OCI-M2 (cell line): ENCODE results near the gene PCED1A.

Source experiments
- DNase-seq: peaks from one replicate; lab custom pipeline; 2025; ENCODE audit not compliant: unreplicated experiment; lab: John Stamatoyannopoulos, UW

Gene PCED1A

DNA sequence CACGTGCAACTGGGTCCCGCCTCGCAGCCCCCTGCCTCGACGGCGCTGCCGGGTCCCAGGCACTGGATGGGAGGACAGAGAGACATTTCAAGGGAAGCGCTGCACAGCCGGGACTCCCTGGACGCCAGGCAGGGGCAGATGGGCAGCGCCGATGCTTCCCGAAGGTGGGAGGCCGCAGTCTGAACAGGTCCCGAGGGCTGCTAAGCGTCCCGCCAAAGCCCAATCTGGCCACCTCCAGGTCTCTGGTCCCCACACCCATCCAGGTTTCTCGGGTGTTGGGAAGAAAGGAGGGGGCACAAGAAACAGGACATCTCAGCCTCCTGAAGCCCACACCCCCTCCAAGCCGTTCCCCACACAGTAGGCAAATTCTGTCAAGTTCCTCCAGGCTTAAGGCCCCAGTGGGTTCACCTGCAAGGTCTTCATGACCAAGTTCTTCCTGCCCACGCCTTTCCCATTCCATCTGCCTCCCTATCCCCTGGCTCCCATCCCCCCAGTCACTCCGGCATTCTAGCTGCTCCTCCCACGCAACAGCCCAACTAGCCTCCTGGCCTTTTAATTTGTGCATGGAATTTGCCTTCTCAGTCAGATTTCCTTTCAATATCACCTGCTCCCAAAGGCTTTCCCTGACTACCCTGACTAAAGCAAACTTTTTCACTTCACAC, 34.6 kb downstream of the PCED1A start:
- no peak for DNase-seq

DNA sequence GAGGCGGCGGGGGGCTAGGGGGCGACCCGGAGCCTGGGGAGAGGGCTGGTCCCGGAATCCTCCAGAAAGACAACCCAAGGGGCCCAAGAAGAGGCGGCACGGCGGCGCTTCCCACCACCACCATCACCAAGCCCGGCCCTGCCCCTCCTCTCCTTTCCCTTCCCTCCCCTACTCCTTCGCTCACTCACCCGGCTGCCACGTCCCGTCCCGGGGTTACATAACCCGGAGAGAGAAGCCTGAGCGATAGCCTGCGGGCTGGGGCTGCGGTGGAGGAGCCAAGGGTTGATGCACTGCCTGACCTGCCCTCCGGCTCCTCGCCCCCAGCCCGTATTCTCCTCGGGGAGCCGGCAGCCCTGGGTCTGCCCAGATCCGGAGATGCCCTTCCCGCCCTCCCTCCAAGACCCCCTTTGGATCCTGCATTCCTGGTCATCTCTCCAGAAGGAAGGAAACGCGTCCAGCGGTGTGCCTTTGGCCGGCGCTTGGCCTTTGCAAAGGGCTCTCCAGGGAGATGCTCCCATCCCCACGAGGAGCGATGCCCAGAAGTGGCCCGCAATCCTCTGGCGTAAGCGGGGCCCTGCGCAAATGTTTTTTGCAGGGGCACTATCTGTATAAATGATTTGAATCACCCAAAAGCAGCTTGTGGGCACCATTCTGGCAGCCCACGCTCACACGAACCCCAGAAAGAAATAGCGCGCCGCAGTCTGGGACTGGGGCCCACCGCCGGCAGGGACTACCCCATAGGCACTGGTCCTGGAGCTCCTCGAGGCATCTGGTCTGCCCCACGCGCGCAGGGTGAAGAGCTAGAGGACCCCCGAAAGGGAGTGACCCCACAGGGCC, 35.4 kb downstream of the PCED1A start:
- no peak for DNase-seq

DNA sequence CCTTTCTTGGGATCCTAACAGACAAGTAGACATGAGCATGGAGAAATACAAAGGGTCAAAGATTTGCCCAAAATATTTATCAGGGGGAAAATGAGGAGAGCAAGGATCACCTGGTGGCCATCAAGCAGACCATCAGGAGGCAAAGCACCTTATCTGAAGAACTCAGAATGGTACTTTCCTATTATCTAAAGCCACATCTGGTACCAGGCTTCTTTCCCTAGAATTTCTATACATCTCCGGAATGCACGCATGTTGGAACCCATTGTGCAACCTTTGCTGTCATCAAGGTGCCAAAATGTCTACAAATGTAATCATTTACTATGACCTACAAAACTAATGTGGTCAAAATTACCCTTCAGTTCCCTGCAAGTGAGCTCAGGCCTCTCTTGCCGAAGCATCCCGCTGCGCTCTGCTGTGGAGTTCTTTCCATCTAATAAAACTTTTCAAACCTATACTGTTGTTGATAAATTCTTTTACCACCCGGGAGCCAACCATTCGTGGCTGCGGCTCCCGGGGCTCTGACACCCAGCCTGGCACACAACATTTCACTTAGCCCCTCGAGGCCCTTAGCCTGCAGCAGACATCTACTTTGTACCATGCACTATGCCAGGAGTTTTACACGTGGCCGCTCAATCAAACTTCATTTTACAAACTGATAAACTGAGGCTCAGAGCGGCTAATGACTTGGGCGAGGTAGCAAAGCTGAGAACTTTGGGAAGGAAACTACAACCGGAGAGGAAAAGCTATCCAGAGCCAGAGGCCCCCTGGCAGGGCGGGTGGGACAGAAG, 36.2 kb downstream of the PCED1A start:
- DNase-seq: no peak

DNA sequence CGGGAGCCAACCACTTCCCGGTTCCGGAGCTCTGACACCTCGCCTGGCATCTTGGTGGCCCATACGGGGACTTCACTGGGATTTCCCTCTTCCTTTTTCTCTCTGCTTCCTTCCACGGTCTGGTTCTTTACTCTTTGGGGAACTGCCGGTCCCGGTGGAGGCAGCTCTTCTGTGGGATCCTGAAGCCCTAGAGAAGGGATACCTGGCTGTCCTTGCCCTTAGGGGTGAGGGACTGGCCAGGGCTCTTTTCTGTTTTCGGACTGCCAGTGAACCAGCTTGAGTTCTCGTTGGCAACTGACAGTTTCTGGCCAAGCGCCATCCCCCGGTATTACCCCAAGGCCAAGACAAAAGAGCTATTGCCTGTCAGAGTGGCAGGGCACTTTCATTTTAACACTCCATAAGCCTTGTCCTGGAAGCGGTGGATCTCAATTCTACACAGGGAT, 39.1 kb downstream of the PCED1A start:
- DNase-seq: no peak

DNA sequence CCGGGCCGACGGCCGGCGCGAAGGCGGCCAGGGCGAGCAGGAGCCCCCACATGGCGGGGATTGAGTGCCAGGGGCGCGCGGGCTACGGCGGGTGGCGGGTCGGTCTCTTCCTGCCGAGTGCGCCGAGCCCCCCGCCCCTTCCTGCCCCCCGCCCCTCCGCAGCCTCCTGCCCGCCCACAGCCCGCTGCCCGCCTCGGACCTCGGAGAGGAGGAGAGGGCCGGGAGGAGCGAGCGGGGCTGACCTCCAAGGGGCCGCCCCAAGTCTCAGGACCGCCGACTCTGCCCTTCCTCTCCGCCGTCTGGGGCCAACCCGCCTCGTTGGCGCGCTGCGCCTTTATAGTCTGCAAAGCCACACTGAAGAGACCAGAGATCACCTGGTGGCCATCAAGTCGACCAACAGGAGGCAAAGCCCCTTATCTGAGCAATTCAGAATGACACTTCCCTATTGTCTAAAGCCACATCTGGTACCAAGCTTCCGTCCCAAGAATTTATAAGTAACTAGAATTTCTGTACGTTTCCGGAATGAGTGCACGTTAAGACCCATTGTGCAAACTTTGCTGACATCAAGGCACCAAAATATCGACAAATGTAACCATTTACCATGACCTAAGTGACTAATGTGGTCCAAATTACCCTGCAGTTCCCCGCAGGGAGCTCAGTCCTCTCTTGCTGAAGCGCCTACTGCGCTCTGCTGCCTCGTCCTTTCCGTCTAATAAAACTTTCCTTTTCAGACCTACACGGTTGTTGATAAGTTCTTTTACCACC, 39.8 kb downstream of the PCED1A start, which contains the start of gene CPXM1:
Gene CPXM1, minus strand, starts transcription at position 107 of the 765 bp plus-strand sequence. Its CDS starts 55 bp downstream, at position 52.
- DNase-seq: peak; percentile 37

DNA sequence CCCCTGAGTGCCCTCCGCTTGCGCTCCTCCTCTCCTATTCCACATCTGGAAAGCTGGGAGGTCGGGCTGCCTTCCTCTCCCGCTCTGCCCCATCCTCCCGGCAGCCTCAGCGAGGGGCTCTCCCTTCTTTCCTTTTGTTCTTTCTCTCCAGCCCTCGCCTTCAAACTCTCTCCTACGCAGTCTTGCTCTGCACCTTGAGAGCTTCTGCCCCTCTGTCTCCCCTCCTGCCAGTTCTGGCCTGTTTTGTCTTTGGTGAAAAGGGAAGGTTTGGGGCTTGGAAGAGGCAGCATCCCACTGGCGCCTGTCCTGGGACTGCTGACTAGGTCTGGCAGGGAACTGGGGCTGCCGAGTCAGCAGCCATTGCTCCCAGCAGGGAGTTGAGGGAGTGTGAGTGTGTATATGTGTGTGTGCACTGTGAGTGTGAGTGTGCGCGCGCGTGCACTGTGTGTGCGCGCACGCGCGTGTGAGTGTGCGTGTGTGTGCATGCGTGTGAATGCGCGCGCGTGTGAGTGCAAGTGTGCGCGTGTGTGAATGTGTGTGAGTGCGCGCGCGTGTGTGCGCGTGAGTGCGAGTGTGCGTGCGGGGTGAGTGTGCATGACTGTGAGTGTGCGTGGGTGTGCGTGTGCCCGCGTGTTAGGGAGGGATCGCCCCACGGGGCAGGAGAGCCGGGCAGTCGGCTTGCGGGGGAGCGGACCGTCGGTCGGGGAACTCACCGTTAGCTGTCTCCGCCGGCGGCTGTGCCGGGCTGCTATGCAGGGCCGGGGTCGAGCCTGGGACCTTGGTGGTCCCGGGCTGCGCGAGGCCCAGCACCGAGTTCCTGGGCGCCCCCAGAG, 40.6 kb downstream of the PCED1A start:
- DNase-seq: no peak

DNA sequence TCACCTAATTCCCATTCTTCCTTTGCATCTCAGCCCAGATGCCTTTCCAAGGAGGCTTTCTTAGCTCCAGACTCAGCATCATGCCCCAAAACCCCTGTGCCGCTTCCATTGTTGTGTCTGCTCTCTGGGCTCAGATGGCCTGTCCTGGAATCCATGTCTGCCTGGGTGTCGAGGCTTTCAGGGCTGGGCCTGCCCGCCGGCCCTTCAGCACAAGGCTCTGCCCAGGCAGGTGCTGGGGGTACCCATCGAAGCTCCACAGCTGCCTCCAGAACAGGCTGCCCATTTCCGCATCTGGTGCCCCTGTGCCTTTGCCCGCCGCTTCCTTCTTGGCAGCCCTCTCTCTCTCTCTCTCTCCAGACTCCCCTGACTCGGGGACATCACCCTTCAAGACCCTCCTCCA, 41.2 kb downstream of the PCED1A start:
- no peak for DNase-seq

DNA sequence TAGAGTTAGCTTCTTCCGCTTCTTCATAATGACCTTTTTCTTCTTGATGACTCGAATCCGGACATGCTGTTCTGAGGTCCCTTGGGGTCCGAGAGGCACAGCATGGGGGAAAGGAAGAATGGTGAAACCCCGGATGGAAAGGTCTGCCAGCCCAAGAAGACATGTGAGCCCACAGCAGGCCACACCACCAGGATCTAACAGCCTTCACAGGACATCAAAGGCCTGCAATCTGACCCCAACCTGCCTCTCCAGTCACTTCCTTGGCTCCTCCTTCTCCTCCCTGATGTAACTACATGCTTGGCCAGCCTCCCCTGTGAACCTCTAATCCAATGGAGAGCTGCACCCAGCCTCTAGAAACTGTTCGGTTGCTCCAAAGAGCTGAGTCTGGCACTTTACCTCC, 41.6 kb downstream of the PCED1A start:
- no peak for DNase-seq

DNA sequence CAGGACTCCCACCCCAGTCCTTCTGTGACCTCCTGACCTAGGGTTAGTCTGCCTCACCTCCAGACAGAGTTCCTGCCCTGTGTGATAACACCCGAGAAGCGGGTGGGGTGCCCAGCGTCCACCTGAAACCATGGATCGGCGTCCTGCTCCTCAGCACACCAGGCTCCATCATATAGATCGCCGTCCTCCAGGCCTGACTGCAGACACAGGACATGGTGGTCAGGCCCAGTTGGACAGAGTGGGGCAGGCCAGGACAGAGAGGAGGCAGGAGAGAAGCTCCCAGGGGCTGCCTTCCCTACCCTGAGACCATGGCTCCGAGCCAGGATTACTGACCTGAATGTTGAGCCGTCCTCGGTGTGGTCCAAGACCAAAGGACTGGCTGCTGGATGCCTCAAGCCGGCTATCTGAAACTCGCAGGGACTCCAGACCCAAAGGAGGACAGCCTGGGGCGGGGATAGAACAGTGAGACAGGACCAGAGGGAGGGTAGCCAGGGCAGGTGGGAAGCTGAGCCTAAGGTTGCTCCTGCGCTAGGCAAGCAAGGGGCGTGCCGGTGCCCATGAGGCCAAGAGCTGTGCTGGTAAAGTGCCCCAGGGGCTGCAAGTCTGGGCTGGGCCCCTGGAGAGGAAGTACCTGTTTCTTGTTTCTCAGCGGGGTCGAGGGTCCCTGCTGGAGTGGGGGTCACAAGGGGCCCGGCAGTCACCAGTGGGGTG, 42.2 kb downstream of the PCED1A start:
- no peak for DNase-seq

DNA sequence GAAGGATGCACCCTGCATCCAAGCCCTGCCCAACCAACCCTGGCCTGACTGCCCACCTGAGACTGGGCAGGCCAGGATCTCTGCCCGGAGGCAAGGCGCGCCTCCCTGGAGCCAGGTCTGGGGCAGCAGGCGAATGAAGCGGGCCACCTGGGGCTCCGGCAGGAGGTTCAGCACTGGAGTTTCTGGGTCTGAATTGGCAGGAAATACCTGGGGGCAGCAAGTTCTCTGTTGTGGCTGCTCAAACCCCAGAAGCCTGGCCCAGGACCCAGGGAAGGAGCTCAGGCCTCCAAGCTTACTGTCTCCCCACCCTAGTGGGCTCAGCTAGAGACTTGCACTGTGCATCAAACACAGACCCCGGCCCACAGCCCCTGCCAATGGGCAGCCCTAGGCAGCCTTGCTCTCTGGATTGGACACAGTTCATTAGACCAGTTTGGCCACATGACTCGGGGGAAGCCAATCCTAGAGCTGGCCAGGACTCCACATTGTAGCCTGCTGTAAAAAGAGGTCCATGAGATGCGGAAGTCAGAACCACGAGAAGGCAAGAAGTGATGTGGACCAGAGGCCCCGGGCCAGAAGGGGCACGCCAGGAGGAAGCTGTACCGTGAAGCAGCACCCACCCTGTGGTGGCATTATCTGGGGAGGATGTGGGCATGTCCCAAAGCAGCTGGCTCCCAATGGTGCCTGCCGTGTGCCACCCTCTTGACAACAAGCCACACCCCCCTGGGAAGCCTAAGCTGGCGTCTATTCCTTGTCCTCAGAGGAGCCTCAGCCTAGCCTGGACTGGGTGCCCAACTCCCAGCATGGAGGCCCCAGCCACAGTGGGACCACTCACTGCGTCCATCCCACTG, 43.1 kb downstream of the PCED1A start:
- DNase-seq: no peak

DNA sequence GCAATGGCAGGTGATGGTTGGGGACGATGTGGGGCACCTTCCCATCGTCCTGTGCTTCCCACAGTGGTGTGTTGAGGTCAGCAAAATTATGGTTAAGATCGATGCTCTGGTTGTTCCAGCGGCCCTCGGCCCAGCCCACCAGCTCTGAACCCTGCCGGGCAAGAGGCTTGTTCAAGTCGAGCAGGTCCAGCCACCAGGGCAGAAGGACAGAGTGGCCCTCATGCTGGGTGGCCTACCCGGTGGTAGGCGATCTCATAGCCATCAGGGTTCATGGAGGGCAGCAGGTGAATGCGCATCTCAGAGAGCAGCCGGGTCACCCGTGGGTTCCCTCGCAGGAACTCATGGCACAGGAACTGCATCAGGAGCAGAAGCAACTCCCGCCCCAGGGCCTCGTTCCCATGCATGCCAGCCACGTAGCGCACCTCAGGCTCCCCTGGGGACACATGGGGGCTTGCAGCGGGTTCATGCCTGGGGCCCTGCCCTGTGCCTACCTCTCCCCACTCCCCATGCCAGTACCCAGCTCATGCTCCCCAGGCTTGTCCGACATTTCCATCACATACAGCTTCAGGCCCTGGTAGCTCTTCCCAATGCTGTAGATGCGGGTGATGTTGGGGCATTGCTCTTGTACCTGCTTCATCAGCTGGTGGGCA, 44.3 kb downstream of the PCED1A start:
- no peak for DNase-seq

DNA sequence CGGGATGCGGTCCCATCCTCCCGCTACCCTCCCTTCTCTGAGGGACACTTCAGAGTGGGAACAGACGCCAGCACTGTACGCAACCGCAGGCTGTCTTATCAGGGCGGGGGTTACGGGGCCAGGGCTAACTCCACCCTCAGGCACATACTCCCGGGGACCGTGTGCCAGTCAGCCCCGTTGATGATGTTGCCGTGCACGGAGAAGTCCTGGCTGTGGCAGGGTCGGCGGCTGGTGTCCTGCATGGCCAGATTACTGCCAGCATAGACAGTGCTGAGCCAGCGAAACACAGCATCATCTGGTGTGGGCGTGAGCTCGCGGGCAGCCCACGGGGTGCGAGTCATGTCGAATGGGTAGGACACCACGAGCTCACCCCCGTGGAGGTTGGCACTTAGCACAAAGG, 45.0 kb downstream of the PCED1A start:
- no peak for DNase-seq

DNA sequence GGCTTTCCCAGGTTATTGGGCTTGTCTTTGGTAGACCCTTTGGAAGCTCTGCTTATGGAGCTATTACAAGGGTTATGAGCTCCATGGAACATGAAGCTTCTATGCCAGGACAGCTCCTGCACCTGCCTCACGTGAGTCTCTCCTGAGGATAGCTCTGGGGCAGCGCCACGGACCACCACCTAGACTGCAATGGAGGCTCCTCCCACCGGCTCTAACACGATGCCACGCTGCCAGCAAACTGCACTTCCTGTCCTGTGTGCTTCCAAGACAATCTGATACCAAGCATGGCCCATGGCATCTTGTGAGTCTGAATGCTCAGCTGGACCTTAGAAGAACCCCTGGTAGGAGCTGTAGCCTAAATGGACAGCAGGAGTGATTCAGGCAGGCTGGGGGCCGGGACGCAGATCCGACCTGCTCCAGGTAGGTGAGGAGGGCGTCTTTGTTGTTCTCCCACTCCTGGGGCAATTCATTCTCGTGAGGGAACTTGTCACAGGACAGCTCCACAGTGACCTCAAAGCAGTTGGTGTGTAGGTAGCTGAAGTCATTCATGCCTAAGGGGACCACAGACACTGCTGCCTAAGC, 45.5 kb downstream of the PCED1A start:
- DNase-seq: no peak

DNA sequence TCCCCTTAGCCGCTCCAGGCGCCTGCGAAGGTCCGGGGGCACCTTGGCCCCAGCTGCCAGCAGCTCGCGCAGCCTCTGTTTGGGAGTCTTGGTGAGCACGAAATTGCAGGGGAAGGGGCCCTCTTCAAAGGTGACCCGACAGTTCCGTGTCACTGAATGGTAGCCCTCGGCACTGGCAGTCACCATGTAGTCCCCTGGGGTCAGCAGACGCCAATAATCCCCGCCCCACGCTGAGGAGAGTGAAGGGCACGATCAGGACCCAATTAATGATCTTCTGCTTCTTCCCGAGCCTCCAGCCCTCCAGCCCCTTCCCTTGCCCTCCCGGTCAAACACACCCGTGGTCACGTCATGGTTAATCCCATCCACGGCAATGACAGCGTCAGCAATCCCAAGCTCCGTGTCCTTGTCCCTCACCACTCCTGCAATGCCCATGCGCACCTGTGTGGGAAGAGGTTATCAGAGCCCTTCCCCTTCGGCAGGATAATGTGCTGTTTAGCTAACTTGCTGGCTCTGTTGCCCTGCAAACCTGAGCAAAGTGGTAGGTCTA, 46.2 kb downstream of the PCED1A start:
- DNase-seq: no peak

DNA sequence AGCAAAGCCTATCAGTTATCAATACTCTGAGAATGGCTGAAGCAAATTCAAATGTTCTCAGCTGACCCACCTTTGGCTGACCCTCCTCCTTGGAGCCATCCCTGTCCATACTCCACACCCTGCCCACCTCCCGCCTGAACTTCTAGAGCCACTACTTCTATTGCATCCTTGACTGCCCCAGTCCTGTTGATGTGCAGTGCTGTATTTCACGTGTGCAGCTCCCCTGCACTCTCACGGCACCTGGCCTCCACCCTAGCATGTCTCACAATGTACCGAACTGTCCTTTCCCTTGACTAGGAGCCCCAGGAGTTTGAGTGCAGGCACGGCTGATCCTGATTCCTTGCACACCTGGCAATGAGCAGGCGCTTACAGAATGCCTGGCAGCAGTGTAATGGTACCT, 47.0 kb downstream of the PCED1A start:
- no peak for DNase-seq
